AG08396 (cell line): ENCODE results near the gene LRRC8C.

ENCODE experiments used
- DNase-seq: peaks from one replicate; pipeline ENCODE4 v3.0.0; 2012; ENCODE audit warnings: low spot score, mixed read lengths

Gene LRRC8C

GRCh38 chr1:89732643-89733222, 99.8 kb downstream of the LRRC8C start:
- no peak for DNase-seq

DNA sequence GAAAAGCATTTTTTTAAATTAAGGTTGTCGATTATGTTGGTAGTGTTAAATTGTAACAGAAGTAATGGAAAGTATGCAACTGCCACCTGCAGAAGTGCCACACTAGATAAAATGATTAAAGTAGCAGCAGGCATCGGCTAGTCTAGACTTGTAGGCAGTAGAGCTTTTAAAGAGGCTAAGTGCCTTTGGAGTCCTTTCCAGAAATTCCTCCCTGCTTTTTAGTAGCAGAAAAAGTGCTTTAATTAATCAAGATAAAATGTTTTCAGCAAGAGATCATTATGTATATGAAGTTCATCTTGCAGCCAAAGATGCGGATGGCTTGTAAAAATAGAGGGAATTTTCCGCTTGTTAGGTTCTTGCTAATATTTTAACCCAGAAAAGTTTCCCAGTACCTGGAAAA, 100.8 kb downstream of the LRRC8C start:
- DNase-seq = no peak

- no peak for DNase-seq
These were observed 101.5 kb downstream of the LRRC8C start for GRCh38 chr1:89734442-89734841.

DNA sequence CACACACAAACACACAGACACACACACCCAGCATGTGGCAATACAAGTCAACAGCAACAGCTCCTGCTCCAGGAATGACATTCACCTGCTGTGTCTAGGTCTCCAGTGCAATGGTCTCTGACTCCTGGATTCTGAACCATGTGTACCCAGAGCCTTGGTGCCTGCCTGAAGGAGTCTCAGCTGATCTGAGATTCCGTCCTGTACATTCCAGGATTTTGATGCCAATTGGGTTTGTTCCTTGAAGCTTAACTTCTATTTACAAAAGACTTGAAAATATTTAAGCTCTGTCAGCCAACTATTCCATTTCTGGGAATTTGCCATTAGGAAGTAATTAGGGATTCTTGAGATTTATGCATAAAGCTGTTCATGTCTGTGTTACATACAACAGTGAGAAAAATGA, 102.6 kb downstream of the LRRC8C start:
- no peak for DNase-seq

GRCh38 chr1:89736937-89737733, 104.2 kb downstream of the LRRC8C start:
- no peak for DNase-seq

- DNase-seq = no peak
These were observed 105.1 kb downstream of the LRRC8C start for GRCh38 chr1:89737985-89738510.

GRCh38 chr1:89739013-89739843, 106.3 kb downstream of the LRRC8C start:
- DNase-seq = no peak

DNA sequence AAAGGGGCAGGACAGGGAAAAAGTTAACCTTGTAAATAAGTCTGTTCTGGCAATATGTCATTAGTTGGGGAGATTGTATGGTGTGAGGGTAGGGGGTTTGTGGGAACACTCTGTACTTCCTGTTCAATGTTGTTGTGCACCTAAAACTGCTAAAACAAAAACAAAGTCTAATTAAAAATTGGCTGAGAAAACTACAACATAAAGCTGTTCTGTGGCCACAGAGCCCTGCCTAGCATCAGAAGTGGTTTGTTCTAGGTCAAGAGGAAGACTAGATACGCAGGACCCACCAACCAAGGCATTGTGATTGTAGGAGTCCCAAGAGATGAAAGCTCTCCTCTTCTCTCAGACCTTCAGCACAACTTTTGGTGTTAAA, 106.9 kb downstream of the LRRC8C start:
- no peak for DNase-seq

- DNase-seq = no peak
These were observed 110.9 kb downstream of the LRRC8C start for GRCh38 chr1:89743788-89744187.

- DNase-seq = no peak
These were observed 113.7 kb downstream of the LRRC8C start for GRCh38 chr1:89746424-89747149.

- no peak for DNase-seq
These were observed 120.8 kb downstream of the LRRC8C start for GRCh38 chr1:89753761-89754160.

- peak; percentile 44 for DNase-seq
These were observed 121.6 kb downstream of the LRRC8C start for GRCh38 chr1:89754518-89754917.

- DNase-seq = no peak
These were observed 122.7 kb downstream of the LRRC8C start for GRCh38 chr1:89755591-89755990.

- no peak for DNase-seq
These were observed 124.6 kb downstream of the LRRC8C start for GRCh38 chr1:89757532-89757931.

- no peak for DNase-seq
These were observed 125.2 kb downstream of the LRRC8C start for GRCh38 chr1:89758156-89758555.

- no peak for DNase-seq
These were observed 126.1 kb downstream of the LRRC8C start for GRCh38 chr1:89759036-89759435.

GRCh38 chr1:89760496-89760895, 127.6 kb downstream of the LRRC8C start:
- no peak for DNase-seq

DNA sequence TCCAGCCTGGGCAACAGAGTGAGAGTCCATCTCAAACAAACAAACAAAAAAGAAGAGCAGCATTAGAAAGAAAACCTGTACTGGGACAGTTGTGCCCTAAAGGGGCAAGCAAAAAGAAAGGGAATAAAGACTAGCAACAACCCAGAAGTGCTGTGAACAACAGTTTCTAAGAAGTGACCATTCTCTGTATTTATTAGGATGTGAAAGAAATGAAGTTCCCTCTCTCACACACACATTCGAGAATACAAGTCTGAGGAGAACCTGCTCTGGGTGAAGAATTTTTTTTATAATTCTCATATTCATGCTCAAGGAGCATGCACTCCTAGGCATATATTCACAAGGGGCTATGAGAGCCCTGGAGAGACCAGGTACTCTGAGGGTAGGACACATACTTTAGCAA, 128.4 kb downstream of the LRRC8C start:
- no peak for DNase-seq

GRCh38 chr1:89761901-89762300, 129.0 kb downstream of the LRRC8C start:
- DNase-seq = peak; percentile 18

- DNase-seq = no peak
These were observed 129.5 kb downstream of the LRRC8C start for GRCh38 chr1:89762386-89762778.

DNA sequence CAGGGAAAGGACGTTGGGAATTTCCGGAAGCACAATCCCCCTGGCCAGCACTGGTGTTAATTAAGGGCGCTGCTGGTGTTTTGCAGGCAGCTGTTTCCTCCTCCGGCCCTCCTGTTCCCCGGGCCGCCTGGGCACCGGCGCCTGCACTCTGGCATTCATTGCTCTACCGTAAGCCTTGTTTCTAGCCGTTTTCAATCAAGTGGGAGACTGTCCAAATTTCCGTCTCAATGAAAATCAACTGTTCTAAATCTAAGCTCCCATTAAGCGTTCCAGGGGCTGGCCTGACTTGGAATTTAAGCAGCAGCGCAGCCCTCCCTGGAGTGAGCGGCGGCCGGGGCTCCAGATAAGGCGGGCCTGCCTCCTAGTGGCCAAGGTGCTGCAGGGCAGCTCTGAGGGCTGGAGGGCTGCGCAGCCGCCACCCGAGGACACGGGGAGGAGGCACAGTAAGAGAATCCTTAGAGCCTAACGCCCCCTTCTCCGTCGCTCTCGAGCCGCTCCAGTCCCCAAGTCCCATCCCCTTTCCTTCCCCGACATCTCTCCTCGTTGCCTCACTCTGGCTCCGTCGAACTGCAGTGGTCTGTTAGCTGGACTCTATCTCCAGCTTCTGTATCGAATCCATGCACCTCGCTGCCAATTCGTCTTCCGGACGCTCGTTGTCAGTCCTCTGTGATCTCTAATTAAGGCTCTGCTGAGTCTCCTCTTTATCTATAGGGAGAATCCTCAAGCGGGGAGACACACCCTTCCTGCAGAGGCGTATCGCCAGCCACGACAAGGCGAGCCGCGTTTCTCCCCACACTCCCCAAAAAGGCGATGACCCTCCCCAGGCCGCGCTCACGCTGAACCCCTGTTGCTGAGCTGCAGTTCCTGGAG, 130.1 kb downstream of the LRRC8C start:
- peak; percentile 88 for DNase-seq
